ENCODE results near the gene LYST.

Gene LYST

GRCh38 chr1:235901461-235901860 lies 34.8 kb upstream of the LYST start:
- ATAC-seq: no peak
- H3K4me3 Mint-ChIP-seq: no peak overlapping the region
- no peaks in the 10 kb centered on the region for H3K9me3 Mint-ChIP-seq
- no peaks in the 10 kb centered on the region for H3K36me3 Mint-ChIP-seq
- no peak for DNase-seq (ENCODE audit: low spot score in 2 of 2)
- peaks cover 28% of the 10 kb centered on the region for H3K4me1 Mint-ChIP-seq
- H3K27ac Mint-ChIP-seq: no peak overlapping the region

GRCh38 chr1:235898126-235898525 lies 31.4 kb upstream of the LYST start:
- ATAC-seq: no peak
- H3K27ac Mint-ChIP-seq: no peak overlapping the region

DNA sequence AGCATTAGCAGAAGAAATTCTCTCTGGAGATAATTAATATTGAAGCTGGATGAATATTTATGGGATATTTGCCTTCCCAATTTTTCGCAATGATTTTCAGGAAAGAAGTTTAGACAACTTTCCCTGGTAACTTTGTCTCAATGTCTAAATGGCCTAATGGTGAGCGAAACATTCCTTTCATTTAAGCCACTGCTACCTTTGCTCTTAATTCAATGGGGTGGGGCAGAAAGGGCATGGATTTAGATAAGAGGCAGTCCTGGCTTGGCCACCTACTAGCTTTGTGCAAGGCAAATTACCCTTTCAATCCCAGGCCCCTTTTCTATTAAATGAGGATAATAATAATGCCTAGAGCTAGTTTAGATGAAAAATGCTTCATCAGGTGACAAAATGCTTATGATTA lies 27.1 kb upstream of the LYST start:
- H3K27ac Mint-ChIP-seq: no peak overlapping the region
- no peaks in the 10 kb centered on the region for H3K36me3 Mint-ChIP-seq
- no peak for ATAC-seq
- DNase-seq (ENCODE audit: low spot score in 2 of 2): no peak
- H3K4me1 Mint-ChIP-seq: peaks cover 34% of the 10 kb centered on the region
- H3K4me3 Mint-ChIP-seq: no peak overlapping the region
- H3K9me3 Mint-ChIP-seq: no peaks in the 10 kb centered on the region

More at GRCh38 chr1:235898126-235898525, 31.4 kb upstream of the LYST start:
- Mint-ChIP-seq H3K36me3 (no peaks in the 10 kb centered on the region), H3K9me3 (no peaks in the 10 kb centered on the region), H3K4me3 (no peak overlapping the region), H3K4me1 (peaks cover 28% of the 10 kb centered on the region)
- DNase-seq (ENCODE audit: low spot score in 2 of 2): no peak

DNA sequence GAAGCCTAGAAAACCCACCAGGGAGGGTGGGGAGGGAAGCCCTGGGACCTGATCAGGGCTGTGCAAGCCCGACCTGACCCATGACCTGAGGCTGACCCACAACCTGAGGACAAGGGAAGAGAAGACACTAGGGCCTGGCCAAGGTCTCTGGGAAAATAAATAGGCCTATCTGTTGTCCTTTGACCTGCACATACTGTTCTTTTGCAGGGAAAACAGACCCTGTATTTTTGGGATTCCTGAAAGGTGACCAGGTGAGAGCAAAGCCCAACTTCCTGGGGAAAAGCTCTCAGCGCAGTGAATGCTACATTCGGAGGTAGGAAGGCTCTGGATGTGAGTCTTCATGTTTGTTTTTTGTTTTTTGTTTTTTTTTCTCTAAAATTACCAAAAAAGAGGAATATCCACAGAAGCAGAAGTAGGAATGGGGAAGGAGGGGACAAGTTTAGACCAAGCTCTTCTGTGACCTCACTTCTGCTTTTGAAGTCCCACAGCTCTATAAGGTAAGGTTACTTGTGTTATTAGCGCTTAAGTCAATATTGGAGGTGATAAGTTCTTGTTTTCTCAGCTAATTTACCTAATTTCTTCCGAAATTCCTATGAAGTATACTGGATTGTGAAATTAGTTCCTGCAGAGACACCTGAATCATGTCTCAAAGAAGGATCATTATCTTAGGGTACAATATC lies 26.2 kb upstream of the LYST start:
- Mint-ChIP-seq H3K9me3 (no peaks in the 10 kb centered on the region), H3K27ac (peak overlapping the region; percentile 85), H3K4me3 (peak overlapping the region; percentile 59), H3K36me3 (peaks cover 6% of the 10 kb centered on the region), H3K4me1 (peaks cover 36% of the 10 kb centered on the region)
- DNase-seq (ENCODE audit: low spot score in 2 of 2) (no peak), ATAC-seq (no peak)

- ATAC-seq: peak; percentile 65
- no peak for DNase-seq (ENCODE audit: low spot score in 2 of 2)
- H3K4me3 Mint-ChIP-seq: peak overlapping the region; percentile 59
- H3K27ac Mint-ChIP-seq: peak overlapping the region; percentile 85
- H3K36me3 Mint-ChIP-seq: peaks cover 10% of the 10 kb centered on the region
- H3K9me3 Mint-ChIP-seq: no peaks in the 10 kb centered on the region
- H3K4me1 Mint-ChIP-seq: peaks cover 43% of the 10 kb centered on the region
Observed at GRCh38 chr1:235892202-235892601, 25.5 kb upstream of the LYST start.

- ATAC-seq: peak; percentile 90
- peak; percentile 32 to 84 for DNase-seq (ENCODE audit: low spot score in 2 of 2)
- H3K27ac Mint-ChIP-seq: peak overlapping the region; percentile 90
- H3K9me3 Mint-ChIP-seq: no peaks in the 10 kb centered on the region
- peaks cover 10% of the 10 kb centered on the region for H3K36me3 Mint-ChIP-seq
- H3K4me1 Mint-ChIP-seq: peaks cover 61% of the 10 kb centered on the region
- peak overlapping the region; percentile 36 for H3K4me3 Mint-ChIP-seq
Observed at GRCh38 chr1:235888119-235888643, 21.5 kb upstream of the LYST start.

DNA sequence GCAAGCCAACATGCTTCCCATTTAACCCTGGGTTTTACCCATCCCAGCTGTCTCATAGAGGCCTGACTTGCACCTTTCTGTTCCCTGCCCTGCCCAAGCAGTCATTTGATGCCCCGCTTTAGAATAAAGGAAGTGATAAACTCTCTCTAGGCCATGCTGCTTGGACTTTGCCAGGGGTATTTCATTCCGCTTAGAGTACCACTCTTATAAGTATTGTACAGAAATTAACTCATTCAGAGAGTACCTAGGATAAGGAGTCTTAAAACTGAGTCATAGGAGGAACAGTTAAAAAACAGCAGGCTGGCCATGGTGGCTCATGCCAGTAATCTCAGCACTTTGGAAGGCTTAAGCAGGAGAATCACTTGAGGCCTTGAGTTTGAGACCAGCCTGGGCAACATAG lies 21.0 kb upstream of the LYST start:
- peak; percentile 53 for ATAC-seq
- Mint-ChIP-seq H3K9me3 (no peaks in the 10 kb centered on the region), H3K4me1 (peaks cover 63% of the 10 kb centered on the region), H3K27ac (peak overlapping the region; percentile 90), H3K4me3 (peak overlapping the region; percentile 36), H3K36me3 (peaks cover 10% of the 10 kb centered on the region)
- DNase-seq (ENCODE audit: low spot score in 2 of 2): no peak

- Mint-ChIP-seq H3K4me1 (peaks cover 60% of the 10 kb centered on the region), H3K4me3 (peak overlapping the region; percentile 36), H3K36me3 (peaks cover 10% of the 10 kb centered on the region), H3K9me3 (no peaks in the 10 kb centered on the region), H3K27ac (peak overlapping the region; percentile 76)
- no peak for ATAC-seq
- no peak for DNase-seq (ENCODE audit: low spot score in 2 of 2)
Observed at GRCh38 chr1:235885655-235886262, 19.1 kb upstream of the LYST start.

DNA sequence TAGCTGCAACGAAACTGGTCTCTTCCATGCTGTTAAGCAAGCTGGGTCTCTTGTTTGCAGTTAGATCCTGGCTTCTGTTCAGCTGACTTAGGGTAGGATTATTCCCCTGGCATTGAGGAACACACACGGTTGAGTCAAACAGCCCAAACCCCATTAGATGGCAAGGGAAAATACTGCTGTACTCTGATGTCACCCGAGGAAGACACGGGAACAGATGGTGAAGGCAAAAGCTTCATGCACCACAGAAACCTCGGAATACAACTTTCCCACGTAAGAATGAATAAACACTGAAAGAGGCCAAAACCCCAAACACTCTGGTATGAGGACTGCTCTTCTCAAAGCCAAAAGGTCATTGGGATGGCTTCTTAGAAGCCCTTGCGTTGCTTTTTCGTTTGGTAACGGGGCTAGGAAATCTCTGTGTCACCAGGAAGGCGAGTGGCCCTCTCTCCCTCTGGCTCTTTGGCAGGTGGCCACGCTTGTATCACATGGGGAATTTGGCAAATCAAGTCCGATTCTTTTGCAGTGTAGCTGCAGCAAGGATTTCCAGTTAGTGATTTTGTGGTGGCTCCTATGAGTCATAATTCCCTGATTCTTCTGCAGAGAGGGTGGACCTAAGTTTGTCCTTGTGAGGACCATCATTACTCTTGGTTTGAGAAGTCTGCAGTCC lies 16.7 kb upstream of the LYST start:
- no peak for DNase-seq (ENCODE audit: low spot score in 2 of 2)
- peak; percentile 23 for ATAC-seq
- Mint-ChIP-seq H3K36me3 (peaks cover 11% of the 10 kb centered on the region), H3K4me1 (peaks cover 67% of the 10 kb centered on the region), H3K9me3 (no peaks in the 10 kb centered on the region), H3K4me3 (peak overlapping the region; percentile 63), H3K27ac (peak overlapping the region; percentile 13)

GRCh38 chr1:235882816-235883215 lies 16.1 kb upstream of the LYST start:
- peak overlapping the region; percentile 63 for H3K4me3 Mint-ChIP-seq
- no peaks in the 10 kb centered on the region for H3K9me3 Mint-ChIP-seq
- H3K36me3 Mint-ChIP-seq: peaks cover 11% of the 10 kb centered on the region
- H3K4me1 Mint-ChIP-seq: peaks cover 67% of the 10 kb centered on the region
- peak overlapping the region; percentile 13 for H3K27ac Mint-ChIP-seq
- no peak for DNase-seq (ENCODE audit: low spot score in 2 of 2)
- ATAC-seq: no peak

- peaks cover 67% of the 10 kb centered on the region for H3K4me1 Mint-ChIP-seq
- peak overlapping the region; percentile 13 for H3K27ac Mint-ChIP-seq
- ATAC-seq (no peak), DNase-seq (ENCODE audit: low spot score in 2 of 2) (no peak)
- H3K4me3 Mint-ChIP-seq: peak overlapping the region; percentile 63
- peaks cover 13% of the 10 kb centered on the region for H3K36me3 Mint-ChIP-seq
- no peaks in the 10 kb centered on the region for H3K9me3 Mint-ChIP-seq
Observed at GRCh38 chr1:235881930-235882700, 15.4 kb upstream of the LYST start.

GRCh38 chr1:235878082-235878811 lies 11.5 kb upstream of the LYST start:
- Mint-ChIP-seq H3K4me1 (peaks cover 89% of the 10 kb centered on the region), H3K9me3 (no peaks in the 10 kb centered on the region), H3K27ac (peak overlapping the region; percentile 85), H3K36me3 (peaks cover 13% of the 10 kb centered on the region), H3K4me3 (peak overlapping the region; percentile 63)
- DNase-seq (ENCODE audit: low spot score in 2 of 2) (peak in 1 of 2 donors; percentile 47), ATAC-seq (no peak)

DNA sequence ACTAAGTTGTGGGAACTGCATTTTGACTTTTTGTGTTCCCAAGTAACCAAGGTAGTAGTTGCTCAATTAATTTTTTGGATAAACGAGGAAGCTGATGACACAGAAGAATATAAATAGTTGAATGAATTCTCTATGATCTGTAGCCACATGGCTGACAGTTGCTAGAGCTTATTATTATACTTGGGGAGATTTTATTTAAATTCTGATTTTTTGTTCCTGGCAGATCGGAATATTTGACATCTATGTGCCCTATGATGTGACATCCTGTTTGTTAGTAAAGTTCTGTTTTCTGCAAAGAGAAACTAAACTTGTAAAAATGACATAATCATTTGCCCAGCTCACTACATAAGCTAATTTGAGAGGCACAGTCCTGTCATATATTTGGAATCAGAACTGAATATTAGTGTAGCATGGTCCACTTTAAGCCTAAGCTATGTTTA lies 9.7 kb upstream of the LYST start:
- H3K9me3 Mint-ChIP-seq: no peaks in the 10 kb centered on the region
- peaks cover 85% of the 10 kb centered on the region for H3K4me1 Mint-ChIP-seq
- ATAC-seq: peak; percentile 67
- H3K27ac Mint-ChIP-seq: peak overlapping the region; percentile 85
- H3K36me3 Mint-ChIP-seq: peaks cover 13% of the 10 kb centered on the region
- peak overlapping the region; percentile 63 for H3K4me3 Mint-ChIP-seq
- no peak for DNase-seq (ENCODE audit: low spot score in 2 of 2)

DNA sequence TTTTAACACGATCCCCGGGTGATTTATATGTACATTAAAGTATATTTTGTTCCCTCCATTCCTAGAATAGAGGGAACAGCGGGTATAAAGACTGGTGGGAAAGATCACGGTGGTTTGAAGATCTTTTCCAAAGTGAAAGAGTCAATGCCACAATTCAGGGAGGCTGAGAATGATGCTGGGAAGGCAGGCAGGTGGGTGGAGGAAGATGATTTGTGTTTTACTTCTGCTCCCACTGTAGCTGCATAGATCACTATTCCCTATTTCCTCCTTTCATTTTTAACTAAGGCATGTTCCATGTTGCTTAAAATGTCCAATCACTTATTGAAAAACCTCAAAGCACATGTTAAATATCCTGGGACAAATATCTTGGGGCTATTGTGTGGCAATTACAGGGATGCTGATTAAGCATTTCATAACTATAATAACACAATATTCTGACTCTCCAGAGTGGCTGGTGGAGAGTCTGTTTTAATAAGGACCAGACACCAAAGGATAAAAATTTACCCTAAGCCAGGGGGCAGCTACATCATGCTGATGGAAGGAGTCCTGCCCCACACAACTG lies 8.4 kb upstream of the LYST start:
- peaks cover 79% of the 10 kb centered on the region for H3K4me1 Mint-ChIP-seq
- H3K36me3 Mint-ChIP-seq: peaks cover 13% of the 10 kb centered on the region
- peak overlapping the region; percentile 63 for H3K4me3 Mint-ChIP-seq
- ATAC-seq (no peak), DNase-seq (ENCODE audit: low spot score in 2 of 2) (peak in 1 of 2 donors; percentile 35)
- no peaks in the 10 kb centered on the region for H3K9me3 Mint-ChIP-seq
- H3K27ac Mint-ChIP-seq: peak overlapping the region; percentile 85

Data from stimulated activated effector memory CD8-positive, alpha-beta T cell treated with anti-CD3 and anti-CD28 coated beads, Interleukin-12 subunit alpha, Interleukin-12 subunit beta, amount 100 ng/mL, for 72 hours (primary cell).